ENCODE measurements around the gene PRR22.
"Not testable (repeated sequence)": the region's sequence is repeated elsewhere in the genome, so short reads cannot be mapped to it uniquely, and the experiment has no call there.

The PRR22 gene

DNA sequence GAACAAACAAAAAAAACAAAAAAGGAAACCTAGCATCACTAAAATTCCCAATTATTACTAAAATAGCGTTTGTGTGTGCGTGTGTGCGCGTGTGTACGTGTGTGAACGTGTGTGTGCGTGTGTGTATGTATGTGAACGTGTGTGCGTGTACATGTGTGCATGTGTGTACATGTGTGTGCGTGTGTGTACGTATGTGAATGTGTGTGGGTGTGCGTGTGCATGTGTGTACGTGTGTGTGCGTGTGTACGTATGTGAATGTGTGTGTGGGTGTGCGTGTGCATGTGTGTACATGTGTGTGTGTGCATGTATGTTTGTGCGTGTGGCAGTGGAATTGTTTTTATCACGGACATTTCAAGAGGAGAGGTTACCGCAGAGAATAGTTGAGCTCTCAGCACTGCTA lies 42.5 kb downstream of the PRR22 start:
- Histone ChIP-seq H3F3A (ENCODE audit: control insufficient read depth, insufficient read depth) (no peaks in the 10 kb centered on the region), H4K20me1 (ENCODE audit: control insufficient read depth, insufficient read depth, low read depth, low read length) (no peaks in the 10 kb centered on the region), H3K4me2 (ENCODE audit: low read length) (no peak overlapping the region), H3K36me3 (ENCODE audit: control insufficient read depth, low read length) (no peaks in the 10 kb centered on the region), H3K9me2 (replicated peaks; ENCODE audit: control insufficient read depth, low read length) (no peaks in the 10 kb centered on the region), H3K4me3 (ENCODE audit: low read length) (no peak overlapping the region), H3K4me1 (ENCODE audit: control insufficient read depth, low read length) (no peaks in the 10 kb centered on the region), H3K27ac (ENCODE audit: low read depth, low read length) (no peak overlapping the region), H3K27me3 (ENCODE audit: control insufficient read depth, low read length) (no peaks in the 10 kb centered on the region), H3K9me3 (ENCODE audit: control insufficient read depth, insufficient read depth, low read length) (no peaks in the 10 kb centered on the region), H3K79me2 (ENCODE audit: control insufficient read depth, low read length) (no peaks in the 10 kb centered on the region)
- no peak for TF ChIP-seq CTCF (IDR thresholded peaks at IDR 0.05; ENCODE audit: low read depth, low read length, poor library complexity, severe bottlenecking)

DNA sequence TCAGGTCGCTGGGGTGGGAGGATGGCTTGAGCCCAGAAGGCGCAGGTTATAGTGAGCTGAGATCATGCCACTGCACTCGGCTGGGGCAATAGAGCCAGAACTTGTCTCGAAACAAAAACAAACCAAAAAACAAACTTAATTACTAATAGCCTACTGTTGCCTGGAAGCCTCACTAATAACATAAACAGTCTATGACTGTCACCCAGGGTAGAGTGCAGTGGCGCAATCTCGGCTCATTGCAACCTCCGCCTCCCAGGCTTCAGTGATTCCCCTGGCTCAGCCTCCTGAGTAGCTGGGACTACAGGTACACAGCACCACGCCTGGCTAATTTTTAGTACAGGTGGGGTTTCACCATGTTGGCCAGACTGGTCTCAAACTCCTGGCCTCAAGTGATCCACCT lies 46.1 kb downstream of the PRR22 start:
- no peaks in the 10 kb centered on the region for H3K4me1 ChIP-seq (ENCODE audit: control insufficient read depth, low read length)
- no peaks in the 10 kb centered on the region for H3K27me3 ChIP-seq (ENCODE audit: control insufficient read depth, low read length)
- no peak overlapping the region for H3K4me2 ChIP-seq (ENCODE audit: low read length)
- H3K27ac ChIP-seq (ENCODE audit: low read depth, low read length), result no peak overlapping the region
- TF ChIP-seq CTCF (IDR thresholded peaks at IDR 0.05; ENCODE audit: low read depth, low read length, poor library complexity, severe bottlenecking) (no peak), EZH2phosphoT487 (IDR thresholded peaks at IDR 0.05; ENCODE audit: borderline replicate concordance, low read length) (no peak)
- H3K36me3 ChIP-seq (ENCODE audit: control insufficient read depth, low read length), result no peaks in the 10 kb centered on the region
- no peaks in the 10 kb centered on the region for H3K9me2 ChIP-seq (replicated peaks; ENCODE audit: control insufficient read depth, low read length)
- no peaks in the 10 kb centered on the region for H3F3A ChIP-seq (ENCODE audit: control insufficient read depth, insufficient read depth)
- no peaks in the 10 kb centered on the region for H3K79me2 ChIP-seq (ENCODE audit: control insufficient read depth, low read length)
- no peaks in the 10 kb centered on the region for H4K20me1 ChIP-seq (ENCODE audit: control insufficient read depth, insufficient read depth, low read depth, low read length)
- no peak overlapping the region for H3K4me3 ChIP-seq (ENCODE audit: low read length)
- no peaks in the 10 kb centered on the region for H3K9me3 ChIP-seq (ENCODE audit: control insufficient read depth, insufficient read depth, low read length)

GRCh38 chr19:5733172-5733571 lies 51.4 kb downstream of the PRR22 start:
- not testable (repeated sequence) for H3K4me3 ChIP-seq (ENCODE audit: low read length); H3K4me2 ChIP-seq (ENCODE audit: low read length); H3K36me3 ChIP-seq (ENCODE audit: control insufficient read depth, low read length); H3K27ac ChIP-seq (ENCODE audit: low read depth, low read length); H3K4me1 ChIP-seq (ENCODE audit: control insufficient read depth, low read length); H3F3A ChIP-seq (ENCODE audit: control insufficient read depth, insufficient read depth); H4K20me1 ChIP-seq (ENCODE audit: control insufficient read depth, insufficient read depth, low read depth, low read length); H3K27me3 ChIP-seq (ENCODE audit: control insufficient read depth, low read length); H3K79me2 ChIP-seq (ENCODE audit: control insufficient read depth, low read length); H3K9me3 ChIP-seq (ENCODE audit: control insufficient read depth, insufficient read depth, low read length); H3K9me2 ChIP-seq (replicated peaks; ENCODE audit: control insufficient read depth, low read length)
